HL-60/S4 treated with phorbol 12-myristate 13-acetate at 8.2 ng/mL for 4 days and 3 days (cell line): ENCODE measurements around the gene PPP6R2.

ENCODE experiments used
- in situ Hi-C: fragments of 300-500 bp; cut with MboI; formaldehyde crosslinking; loops from 2 replicates; pipeline ENCODE4 v1.15.0; 2022; ENCODE audit warnings: low sequenced_read_pairs

The PPP6R2 gene

DNA sequence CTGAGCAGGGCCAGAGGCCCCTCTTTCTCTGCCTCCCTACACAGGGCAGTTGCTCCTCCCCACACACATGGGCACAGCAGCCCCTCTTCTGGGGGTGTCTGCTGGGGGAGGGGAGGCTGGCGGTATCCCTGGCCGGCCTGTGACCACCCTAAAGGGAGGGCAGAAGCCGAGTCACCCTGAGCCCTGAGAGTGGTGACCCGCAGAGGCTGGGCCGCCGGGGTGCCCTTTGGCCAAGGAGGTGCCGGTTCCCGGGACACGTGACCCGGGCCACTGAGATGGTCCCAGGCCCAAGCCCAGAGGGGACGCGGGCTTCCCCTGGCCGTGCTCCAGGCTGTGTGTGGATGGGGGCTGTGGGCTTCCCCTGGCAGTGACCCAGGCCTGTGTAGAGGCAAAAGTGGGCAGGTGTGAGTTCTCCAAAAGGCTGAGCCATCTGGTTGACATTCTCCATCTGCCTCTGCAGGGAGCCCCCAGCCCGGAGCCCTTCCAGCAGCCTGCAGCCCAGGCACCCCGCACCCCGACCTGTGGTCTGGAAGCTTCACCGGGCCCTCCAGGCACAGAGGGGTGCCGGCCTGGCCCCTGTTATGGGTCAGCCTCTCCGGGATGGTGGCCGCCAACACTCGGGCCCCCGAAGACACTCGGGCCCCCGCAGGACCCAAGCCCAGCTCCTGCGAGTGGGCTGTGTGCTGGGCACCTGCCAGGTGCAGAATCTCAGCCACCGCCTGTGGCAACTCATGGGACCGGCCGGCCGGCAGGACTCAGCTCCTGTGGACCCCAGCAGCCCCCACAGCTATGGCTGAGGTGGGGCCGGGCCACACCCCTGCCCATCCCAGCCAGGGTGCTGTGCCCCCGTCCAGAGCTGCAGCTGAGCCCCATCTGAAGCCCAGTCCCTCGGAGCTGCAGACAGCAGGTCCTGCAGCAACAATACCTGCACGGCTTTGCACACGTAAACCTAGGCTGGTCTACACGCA lies 139.3 kb downstream of the PPP6R2 start:
- in situ Hi-C loops, result no loop called here

- in situ Hi-C loops, result no loop called here
Observed at GRCh38 chr22:50483106-50483505, 140.0 kb downstream of the PPP6R2 start.

GRCh38 chr22:50483556-50483955 lies 140.4 kb downstream of the PPP6R2 start:
- in situ Hi-C loops, result no loop called here

DNA sequence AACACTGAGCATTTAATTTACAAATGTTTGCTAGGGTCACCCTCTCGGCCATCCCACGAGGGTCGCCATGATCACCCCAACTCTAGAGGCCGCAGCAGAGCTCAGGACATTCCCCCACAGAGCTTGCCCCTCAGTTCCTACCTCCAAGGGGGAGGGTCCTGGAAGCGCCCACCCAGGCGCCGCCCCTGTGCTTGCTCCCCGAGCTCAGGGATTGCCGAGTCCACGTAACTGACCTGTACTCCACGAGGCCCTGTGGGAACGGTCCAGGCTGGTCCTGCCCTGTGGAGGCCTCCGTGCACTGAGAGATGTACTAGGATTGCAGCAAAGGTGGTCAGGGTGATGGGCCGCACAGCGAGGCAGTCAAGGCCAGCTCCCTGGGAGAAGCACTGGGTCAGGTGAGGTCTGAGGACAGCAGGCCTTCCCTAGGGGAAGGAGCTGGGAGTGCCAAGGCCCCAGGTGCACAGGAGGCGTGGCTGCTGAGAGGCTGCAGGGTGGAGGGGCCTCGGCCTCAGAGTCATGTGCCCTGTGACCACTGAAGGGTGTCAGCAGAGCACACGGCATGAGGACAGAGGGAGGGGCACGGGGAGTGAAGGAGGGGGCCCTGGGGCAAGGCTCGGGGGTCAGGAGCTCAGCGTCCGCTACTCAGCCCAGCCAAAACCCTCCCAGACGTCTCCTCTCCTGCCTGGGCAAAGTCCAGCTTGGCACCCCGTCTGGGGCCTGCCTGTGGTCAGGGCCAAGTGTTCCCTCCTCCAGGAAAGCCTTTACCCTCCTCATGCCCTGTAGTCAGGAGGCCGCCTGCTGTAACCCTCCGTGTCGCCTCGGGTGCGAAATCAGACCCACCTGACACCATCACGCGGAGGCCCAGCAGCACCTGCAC lies 141.1 kb downstream of the PPP6R2 start:
- in situ Hi-C loops, result no loop called here

DNA sequence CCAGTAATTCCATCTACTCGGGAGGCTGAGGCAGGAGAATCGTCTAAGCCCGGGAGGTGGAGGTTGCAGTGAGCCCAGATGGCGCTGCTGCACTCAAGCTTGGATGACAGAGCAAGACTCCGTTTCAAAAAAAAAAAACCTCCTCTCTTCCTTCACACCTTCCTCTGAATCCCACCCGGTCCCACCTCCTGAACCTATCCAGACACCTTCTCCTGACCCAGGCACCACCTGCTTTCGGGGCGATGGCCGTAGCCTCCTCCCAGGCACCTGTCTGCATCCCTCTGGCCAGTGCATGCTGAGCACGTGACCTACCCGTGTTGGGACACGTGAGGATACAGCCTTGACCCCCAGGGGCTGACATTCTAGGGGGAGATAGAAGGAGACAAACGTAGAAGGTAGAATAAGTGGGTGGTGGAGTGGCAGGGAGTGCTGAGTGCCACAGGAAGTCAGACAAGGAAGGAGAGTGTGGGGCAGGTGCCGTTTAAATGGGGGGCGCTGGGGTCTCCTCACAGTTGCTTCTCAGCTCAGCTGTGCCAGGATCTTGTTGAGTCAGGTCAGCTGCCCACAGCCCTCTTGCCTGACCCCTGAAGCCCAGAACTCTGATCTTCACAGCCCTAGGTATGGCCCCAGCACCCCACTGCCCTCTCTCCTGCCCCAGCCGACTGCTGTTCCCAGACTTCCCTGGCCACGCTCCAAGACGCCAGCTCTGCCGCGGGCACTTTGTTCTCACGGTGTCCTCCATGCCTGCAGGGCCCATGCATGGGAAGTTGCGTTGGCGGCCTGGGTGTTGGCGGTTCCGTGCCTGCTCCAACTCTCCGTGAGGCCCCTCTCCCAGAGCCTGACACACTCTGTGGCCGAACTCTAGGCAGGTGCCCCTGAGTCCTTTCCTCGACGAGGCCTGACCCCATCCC lies 142.3 kb downstream of the PPP6R2 start:
- in situ Hi-C loops, result no loop called here

- in situ Hi-C loops, result no loop called here
Observed at GRCh38 chr22:50486561-50487289, 143.6 kb downstream of the PPP6R2 start, which contains the start of gene MIOX. TSS of gene MIOX (plus strand) at chr22:50486859. CDS start at chr22:50486898, 39 bp downstream.

- in situ Hi-C loops, result no loop called here
Observed at GRCh38 chr22:50487290-50488005, 144.3 kb downstream of the PPP6R2 start.

DNA sequence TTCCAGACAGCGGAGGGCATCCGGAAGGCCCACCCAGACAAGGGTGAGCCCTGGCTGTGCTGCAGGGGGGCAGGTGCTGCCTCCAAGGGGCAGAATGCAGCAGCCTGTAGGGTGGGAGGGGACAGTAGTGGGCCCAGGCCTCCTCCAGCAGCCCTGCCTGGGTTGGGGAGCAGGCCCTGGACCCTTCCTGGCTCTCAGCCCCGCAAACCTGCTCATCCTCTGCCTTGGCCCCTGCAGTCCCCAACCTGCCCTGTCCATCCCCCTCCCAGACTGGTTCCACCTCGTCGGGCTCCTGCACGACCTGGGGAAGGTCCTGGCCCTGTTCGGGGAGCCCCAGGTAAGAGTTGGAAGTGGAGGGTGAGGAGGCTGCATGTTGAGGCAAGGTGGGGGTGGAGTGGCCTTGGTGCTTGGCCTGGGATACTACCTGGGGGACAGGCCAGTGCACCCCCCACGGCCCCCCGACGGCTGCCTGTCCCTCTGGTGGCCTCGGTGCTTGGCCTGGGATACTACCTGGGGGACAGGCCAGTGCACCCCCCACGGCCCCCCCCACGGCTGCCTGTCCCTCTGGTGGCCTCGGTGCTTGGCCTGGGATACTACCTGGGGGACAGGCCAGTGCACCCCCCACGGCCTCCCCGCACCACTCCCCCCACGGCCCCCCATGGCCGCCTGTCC lies 145.0 kb downstream of the PPP6R2 start:
- in situ Hi-C loops, result no loop called here

DNA sequence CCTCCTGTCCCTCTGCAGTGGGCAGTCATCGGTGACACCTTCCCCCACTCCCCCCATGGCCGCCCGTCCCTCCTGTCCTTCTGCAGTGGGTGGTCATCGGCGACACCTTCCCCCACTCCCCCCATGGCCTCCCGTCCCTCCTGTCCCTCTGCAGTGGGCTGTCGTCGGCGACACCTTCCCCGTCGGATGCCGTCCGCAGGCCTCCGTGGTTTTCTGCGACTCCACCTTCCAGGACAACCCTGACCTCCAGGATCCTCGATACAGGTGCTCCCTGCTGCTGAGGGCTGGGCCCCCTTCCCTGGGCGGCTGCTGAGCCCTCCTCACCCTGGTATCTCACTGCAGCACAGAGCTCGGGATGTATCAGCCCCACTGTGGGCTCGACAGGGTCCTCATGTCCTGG lies 145.8 kb downstream of the PPP6R2 start:
- in situ Hi-C loops, result no loop called here

GRCh38 chr22:50489363-50490243 lies 146.5 kb downstream of the PPP6R2 start:
- in situ Hi-C loops, result no loop called here

DNA sequence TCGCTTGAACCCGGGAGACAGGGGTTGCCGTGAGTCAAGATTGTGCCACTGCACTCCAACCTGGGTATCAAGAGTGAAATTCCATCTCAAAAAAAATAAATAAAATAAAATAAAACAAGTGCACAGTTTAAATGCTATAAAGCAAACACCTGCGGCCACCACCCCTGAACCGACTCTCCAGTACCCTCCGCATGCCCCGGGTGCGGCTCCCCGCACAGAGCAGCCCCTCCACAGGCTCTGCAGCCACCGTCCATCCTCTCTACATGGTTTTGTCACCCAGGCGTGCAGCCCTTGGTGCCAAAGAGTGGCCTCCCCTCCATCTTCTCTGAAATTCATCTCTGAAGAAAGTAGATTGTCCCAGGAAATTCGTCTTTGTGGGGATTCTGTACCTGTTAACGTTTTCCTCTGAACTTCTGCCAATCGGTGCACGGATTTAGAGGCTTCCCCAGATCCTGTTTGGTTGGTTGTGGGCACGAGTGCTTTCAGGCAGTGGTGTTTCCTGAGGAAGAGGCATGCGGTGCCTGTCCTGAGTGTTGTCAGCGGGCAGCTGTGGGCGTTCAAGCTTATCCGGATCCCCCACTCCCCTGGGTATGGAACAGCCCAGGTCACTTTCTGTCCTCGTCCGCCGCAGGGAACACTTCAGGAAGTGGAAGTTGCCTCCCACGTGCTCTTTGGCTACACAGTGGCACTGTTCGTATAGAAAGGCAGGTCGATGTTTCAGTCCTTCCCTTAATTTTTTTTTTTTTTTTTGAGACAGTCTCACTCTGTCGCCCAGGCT lies 147.6 kb downstream of the PPP6R2 start:
- in situ Hi-C loops, result no loop called here
